Motor neuron (in vitro differentiated cells): Measurements from ENCODE around the gene DPT. TPM values are rescaled to one million over a fixed set of nuclear protein-coding genes. Genes with fewer than 3 reads are reported as not detected.

Experiments used
- ATAC-seq, 8 experiments: fragments of 200-7000 bp; cut with Tn5 transposase; replicated peaks in 6 of 8; 2 replicates each; pipeline ENCODE4 v1.8.0; 2021; ENCODE audit warnings: mild to moderate bottlenecking in 8 of 8, moderate library complexity in 8 of 8
- H3K27ac ChIP-seq, 2 donors: fragments of 250-450 bp; sonication (Bioruptor Pico); 2 replicates each; pipeline ENCODE4 v1.9.0; 2021; ENCODE audit warnings: antibody characterized with exemption in 2 of 2, mild to moderate bottlenecking in 2 of 2, moderate library complexity in 1 of 2
- H3K4me1 ChIP-seq, 2 donors: fragments of 250-450 bp; sonication (Bioruptor Pico); replicated peaks in 1 of 2; 2 replicates each; pipeline ENCODE4 v1.6.1; 2021; ENCODE audit warnings: antibody characterized with exemption in 2 of 2, mild to moderate bottlenecking in 2 of 2, moderate library complexity in 1 of 2
- H3K4me3 ChIP-seq, 5 donors: fragments of 250-450 bp; sonication (Bioruptor Pico); 2 replicates each; pipeline ENCODE4 v1.9.0; 2021; ENCODE audit warnings: antibody characterized with exemption in 5 of 5, mild to moderate bottlenecking in 5 of 5, moderate library complexity in 4 of 5
- WGBS, 10 experiments: fragments of 450-650 bp; shearing (Covaris generic); methylation state at CpG; one replicate each; pipeline ENCODE4 v1.0.0; 2022; 5-methylcytosine and 5-hydroxymethylcytosine counted together
- in situ Hi-C, 9 experiments: fragments of 400-800 bp; cut with MboI; loops; one replicate each; pipeline ENCODE4 v1.15.0; 2021; ENCODE audit warnings: low sequenced_read_pairs in 9 of 9, low pct_unique_long_range_greater_than_20kb in 2 of 9; ENCODE audit not compliant: unreplicated experiment in 9 of 9
- total RNA-seq, 8 experiments: library from RNA; unstranded; fragments of 300-600 nt; gene quantifications; 2 replicates each; pipeline versions ENCODE4 v1.2.3 to v1.2.4, GENCODE V29; 2022

DPT gene
- total RNA-seq, 8 experiments from 2014 or later: 0.17 to 30.0 (median 6.2) TPM; not detected in 2

- Histone ChIP-seq H3K4me3 (no peak overlapping the region), H3K4me1 (peaks cover 0 to 10% of the 10 kb centered on the region in 2 donors), H3K27ac (no peak overlapping the region)
- ATAC-seq: peak in 4 of 8 experiments; percentile 30 to 94 (median 46)
- 0 to 92% (median 82%) methylated on average over 1 to 8 of the region's 8 CpGs for WGBS, 10 experiments
- in situ Hi-C loops: no loop called here
These were observed 39.0 kb downstream of the DPT start for GRCh38 chr1:168689726-168690602.

GRCh38 chr1:168689327-168689657 is 39.7 kb downstream of the DPT start:
- WGBS, 10 experiments: 85 to 100% (median 100%) methylated on average over 1 to 2 of the region's 2 CpGs; no CpG with 5 or more reads in 4 of the 10 experiments
- H3K4me3 ChIP-seq: no peak overlapping the region
- H3K27ac ChIP-seq: no peak overlapping the region
- H3K4me1 ChIP-seq: peaks cover 0 to 10% of the 10 kb centered on the region in 2 donors
- in situ Hi-C loops: no loop called here
- ATAC-seq: no peak

GRCh38 chr1:168688644-168689326 is 40.2 kb downstream of the DPT start:
- in situ Hi-C loops: no loop called here
- peak in 5 of 8 experiments; percentile 33 to 89 (median 50) for ATAC-seq
- no peak overlapping the region for H3K4me3 ChIP-seq
- H3K27ac ChIP-seq: no peak overlapping the region
- H3K4me1 ChIP-seq: peaks cover 0 to 10% of the 10 kb centered on the region in 2 donors
- WGBS, 10 experiments: 25 to 84% (median 73%) methylated on average over 2 to 5 of the region's 5 CpGs; no CpG with 5 or more reads in 1 of the 10 experiments

- ATAC-seq: peak in 2 of 8 experiments; percentile 49 to 69
- Histone ChIP-seq H3K4me3 (no peak overlapping the region), H3K4me1 (peaks cover 0 to 10% of the 10 kb centered on the region in 2 donors), H3K27ac (no peak overlapping the region)
- in situ Hi-C loops: no loop called here
- WGBS, 10 experiments: 67 to 97% (median 91%) methylated on average over 1 to 4 of the region's 4 CpGs
These were observed 41.2 kb downstream of the DPT start for GRCh38 chr1:168687816-168688215.

GRCh38 chr1:168686666-168687065 is 42.3 kb downstream of the DPT start:
- Histone ChIP-seq H3K4me3 (no peak overlapping the region), H3K4me1 (peaks cover 0 to 6% of the 10 kb centered on the region in 2 donors), H3K27ac (no peak overlapping the region)
- WGBS, 10 experiments: 29 to 100% (median 83%) methylated on average over 1 to 2 of the region's 2 CpGs; no CpG with 5 or more reads in 1 of the 10 experiments
- ATAC-seq: no peak
- in situ Hi-C loops: no loop called here

GRCh38 chr1:168683871-168684270 is 45.1 kb downstream of the DPT start:
- peak in 2 of 8 experiments; percentile 44 to 59 for ATAC-seq
- WGBS, 10 experiments: 82% methylated on average over 1 of the region's 1 CpG; no CpG with 5 or more reads in 9 of the 10 experiments
- in situ Hi-C loops: no loop called here
- H3K4me1 ChIP-seq: no peaks in the 10 kb centered on the region
- no peak overlapping the region for H3K27ac ChIP-seq
- H3K4me3 ChIP-seq: no peak overlapping the region

GRCh38 chr1:168676861-168677260 is 52.1 kb downstream of the DPT start:
- in situ Hi-C loops: no loop called here
- WGBS, 10 experiments: 80 to 100% (median 93%) methylated on average over 1 of the region's 1 CpG; no CpG with 5 or more reads in 2 of the 10 experiments
- H3K4me1 ChIP-seq: peaks cover 0 to 8% of the 10 kb centered on the region in 2 donors
- H3K27ac ChIP-seq: no peak overlapping the region
- ATAC-seq: no peak
- no peak overlapping the region for H3K4me3 ChIP-seq

GRCh38 chr1:168676029-168676812 is 52.8 kb downstream of the DPT start:
- peak in 1 of 8 experiments; percentile 25 for ATAC-seq
- in situ Hi-C loops: no loop called here
- 20 to 100% (median 68%) methylated on average over 1 to 6 of the region's 6 CpGs for WGBS, 10 experiments
- H3K4me1 ChIP-seq: peaks cover 0 to 8% of the 10 kb centered on the region in 2 donors
- no peak overlapping the region for H3K4me3 ChIP-seq
- no peak overlapping the region for H3K27ac ChIP-seq

GRCh38 chr1:168673974-168674683 is 54.9 kb downstream of the DPT start:
- in situ Hi-C loops: no loop called here
- no peak overlapping the region for H3K4me3 ChIP-seq
- peak in 3 of 8 experiments; percentile 72 to 96 (median 84) for ATAC-seq
- peaks cover 0 to 8% of the 10 kb centered on the region in 2 donors for H3K4me1 ChIP-seq
- H3K27ac ChIP-seq: no peak overlapping the region
- WGBS, 10 experiments: 33 to 100% (median 71%) methylated on average over 1 to 2 of the region's 2 CpGs; no CpG with 5 or more reads in 1 of the 10 experiments

GRCh38 chr1:168672278-168672677 is 56.7 kb downstream of the DPT start:
- 55 to 100% (median 97%) methylated on average over 1 of the region's 1 CpG for WGBS, 10 experiments
- in situ Hi-C loops: no loop called here
- no peak overlapping the region for H3K4me3 ChIP-seq
- peaks cover 0 to 8% of the 10 kb centered on the region in 2 donors for H3K4me1 ChIP-seq
- H3K27ac ChIP-seq: no peak overlapping the region
- peak in 1 of 8 experiments; percentile 31 for ATAC-seq

- H3K4me3 ChIP-seq: no peak overlapping the region
- H3K4me1 ChIP-seq: peaks cover 0 to 8% of the 10 kb centered on the region in 2 donors
- no peak overlapping the region for H3K27ac ChIP-seq
- in situ Hi-C loops: no loop called here
- no peak for ATAC-seq
These were observed 57.2 kb downstream of the DPT start for GRCh38 chr1:168671782-168672181.

- WGBS, 10 experiments: 60 to 100% (median 80%) methylated on average over 1 of the region's 1 CpG; no CpG with 5 or more reads in 5 of the 10 experiments
- in situ Hi-C loops: no loop called here
These were observed 63.0 kb downstream of the DPT start for GRCh38 chr1:168665975-168666374.

More at GRCh38 chr1:168665975-168666374, 63.0 kb downstream of the DPT start:
- H3K4me3 ChIP-seq: no peak overlapping the region
- ATAC-seq: no peak
- H3K27ac ChIP-seq: no peak overlapping the region
- no peaks in the 10 kb centered on the region for H3K4me1 ChIP-seq
